HL-60 (cell line): ENCODE measurements around the gene TYMP.

ENCODE experiments used
- DNase-seq, 2 experiments: peaks; one replicate each; pipeline ENCODE4 v3.0.0-alpha.2; 2010 to 2020; ENCODE audit warnings: low read depth in 1 of 2, low spot score in 1 of 2
- H3K27ac ChIP-seq: fragments of 250-450 bp; sonication (Bioruptor Pico); replicated peaks from 2 replicates; pipeline ENCODE4 v1.5.1; 2020; ENCODE audit warnings: mild to moderate bottlenecking, moderate library complexity
- H3K27me3 ChIP-seq: fragments of 250-450 bp; sonication (Bioruptor Pico); 2 replicates; pipeline ENCODE4 v1.5.1; 2021; ENCODE audit warnings: mild to moderate bottlenecking, moderate library complexity; ENCODE audit not compliant: insufficient read depth, poor library complexity, severe bottlenecking
- H3K4me3 ChIP-seq: replicated peaks from 2 replicates; pipeline ENCODE4 v1.5.1; 2011; ENCODE audit warnings: mild to moderate bottlenecking, control low read depth, low read length; ENCODE audit not compliant: insufficient read depth
- GABPA ChIP-seq: IDR thresholded peaks from 2 replicates; pipeline ENCODE4 v1.6.1; 2012; ENCODE audit warnings: low read depth
- POLR2AphosphoS5 ChIP-seq: IDR thresholded peaks from 2 replicates; pipeline ENCODE4 v1.6.1; 2012; ENCODE audit warnings: low read depth
- SPI1 ChIP-seq: IDR thresholded peaks from 2 replicates; pipeline ENCODE4 v1.6.1; 2012; ENCODE audit warnings: low read depth, mild to moderate bottlenecking, borderline replicate concordance
- TF ChIP-seq, protein P1 (sequence below): IDR thresholded peaks from 2 replicates; pipeline ENCODE4 v1.6.1; 2012; ENCODE audit warnings: low read depth; ENCODE audit not compliant: insufficient replicate concordance
- TF ChIP-seq, protein P2 (sequence below): IDR thresholded peaks from one replicate; pipeline ENCODE4 v1.5.1; 2011; ENCODE audit warnings: low read length, control low read depth, inconsistent platforms; ENCODE audit not compliant: insufficient read depth

Gene TYMP

DNA sequence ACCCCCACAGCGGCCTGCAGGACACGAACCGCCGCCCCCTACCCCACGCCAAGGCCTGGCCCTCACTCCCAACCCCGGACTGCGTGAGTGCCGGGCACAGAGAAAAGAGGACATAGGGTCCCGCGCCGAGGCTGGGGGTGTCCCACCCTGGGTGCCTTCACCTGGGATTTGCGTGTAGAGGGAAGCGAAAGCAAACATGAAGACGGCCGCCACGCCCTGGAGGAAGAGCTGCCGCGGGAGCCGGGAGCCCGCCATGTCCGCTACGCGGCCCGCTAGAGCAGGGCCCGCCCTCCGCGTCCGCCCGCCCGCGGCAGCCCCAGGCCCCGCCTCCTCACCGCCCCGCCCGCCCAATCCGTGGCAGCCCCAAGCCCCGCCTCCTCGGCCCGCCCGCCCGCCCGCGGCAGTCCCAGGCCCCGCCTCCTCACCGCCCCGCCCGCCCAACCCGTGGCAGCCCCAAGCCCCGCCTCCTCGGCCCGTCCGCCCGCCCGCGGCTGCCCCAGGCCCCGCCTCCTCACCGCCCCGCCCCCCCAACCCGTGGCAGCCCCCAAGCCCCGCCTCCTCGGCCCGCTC lies 22.3 kb downstream of the TYMP start, which contains the start of gene LMF2:
Gene LMF2 (minus strand): TSS at position 282 of the 570 bp plus-strand sequence. CDS start 27 bp downstream, at position 255.
- no peak for TF ChIP-seq SPI1
- TF ChIP-seq POLR2AphosphoS5, result peak; percentile 8; the same call in 1 of the 2 replicates
- no peak for TF ChIP-seq GABPA
- peak within 1 kb of the TSS; percentile 81 for H3K4me3 ChIP-seq
- H3K27ac ChIP-seq, result peak within 1 kb of the TSS; percentile 91
- peak; percentile 67 to 85 for DNase-seq
- H3K27me3 ChIP-seq, result no peaks in the 10 kb centered on the region

DNA sequence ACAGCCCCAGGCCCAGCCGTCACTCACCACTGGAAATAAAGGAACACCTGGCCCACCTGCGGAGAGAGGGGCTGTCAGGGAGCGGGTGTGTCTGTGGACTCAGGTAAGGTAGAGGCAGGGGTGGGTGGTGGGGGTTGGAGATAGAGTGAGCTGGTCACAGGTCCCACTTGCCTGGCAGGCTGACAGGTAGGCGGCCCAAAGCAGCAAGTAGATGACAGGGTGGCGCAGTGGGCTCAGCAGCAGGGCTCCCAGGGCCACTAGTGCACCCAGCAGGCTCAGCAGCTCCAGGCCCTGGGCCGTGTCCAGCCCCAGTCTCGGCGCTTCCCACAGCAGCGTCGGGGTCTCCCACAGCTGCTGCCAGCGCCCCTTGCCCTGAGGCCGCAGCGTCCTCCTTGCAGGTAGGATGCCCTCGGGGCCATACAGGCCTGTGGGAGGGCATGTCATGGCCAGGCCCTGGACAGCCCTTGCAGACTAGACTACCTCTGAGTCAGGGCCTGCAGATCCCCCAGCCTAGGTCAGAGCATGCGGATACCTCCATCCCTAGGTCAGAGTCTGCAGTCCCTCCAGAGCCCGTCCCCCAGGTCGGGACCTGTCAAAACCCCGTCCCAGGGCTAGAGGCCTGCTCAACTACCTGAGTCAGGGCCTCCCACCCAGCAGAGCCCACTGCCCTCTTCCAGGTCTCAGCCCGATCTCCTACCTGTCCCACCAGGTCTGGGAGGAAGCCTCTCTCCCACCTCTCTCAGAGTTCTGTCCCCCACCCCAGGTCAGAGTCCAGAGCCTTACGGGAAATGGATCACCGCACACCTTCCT lies 23.0 kb downstream of the TYMP start:
- peak overlapping the region; percentile 89 for H3K27ac ChIP-seq
- peak overlapping the region; percentile 81 for H3K4me3 ChIP-seq
- TF ChIP-seq, protein P1, sequence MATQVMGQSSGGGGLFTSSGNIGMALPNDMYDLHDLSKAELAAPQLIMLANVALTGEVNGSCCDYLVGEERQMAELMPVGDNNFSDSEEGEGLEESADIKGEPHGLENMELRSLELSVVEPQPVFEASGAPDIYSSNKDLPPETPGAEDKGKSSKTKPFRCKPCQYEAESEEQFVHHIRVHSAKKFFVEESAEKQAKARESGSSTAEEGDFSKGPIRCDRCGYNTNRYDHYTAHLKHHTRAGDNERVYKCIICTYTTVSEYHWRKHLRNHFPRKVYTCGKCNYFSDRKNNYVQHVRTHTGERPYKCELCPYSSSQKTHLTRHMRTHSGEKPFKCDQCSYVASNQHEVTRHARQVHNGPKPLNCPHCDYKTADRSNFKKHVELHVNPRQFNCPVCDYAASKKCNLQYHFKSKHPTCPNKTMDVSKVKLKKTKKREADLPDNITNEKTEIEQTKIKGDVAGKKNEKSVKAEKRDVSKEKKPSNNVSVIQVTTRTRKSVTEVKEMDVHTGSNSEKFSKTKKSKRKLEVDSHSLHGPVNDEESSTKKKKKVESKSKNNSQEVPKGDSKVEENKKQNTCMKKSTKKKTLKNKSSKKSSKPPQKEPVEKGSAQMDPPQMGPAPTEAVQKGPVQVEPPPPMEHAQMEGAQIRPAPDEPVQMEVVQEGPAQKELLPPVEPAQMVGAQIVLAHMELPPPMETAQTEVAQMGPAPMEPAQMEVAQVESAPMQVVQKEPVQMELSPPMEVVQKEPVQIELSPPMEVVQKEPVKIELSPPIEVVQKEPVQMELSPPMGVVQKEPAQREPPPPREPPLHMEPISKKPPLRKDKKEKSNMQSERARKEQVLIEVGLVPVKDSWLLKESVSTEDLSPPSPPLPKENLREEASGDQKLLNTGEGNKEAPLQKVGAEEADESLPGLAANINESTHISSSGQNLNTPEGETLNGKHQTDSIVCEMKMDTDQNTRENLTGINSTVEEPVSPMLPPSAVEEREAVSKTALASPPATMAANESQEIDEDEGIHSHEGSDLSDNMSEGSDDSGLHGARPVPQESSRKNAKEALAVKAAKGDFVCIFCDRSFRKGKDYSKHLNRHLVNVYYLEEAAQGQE, result no peak
- no peak for TF ChIP-seq GABPA
- TF ChIP-seq, protein P2, sequence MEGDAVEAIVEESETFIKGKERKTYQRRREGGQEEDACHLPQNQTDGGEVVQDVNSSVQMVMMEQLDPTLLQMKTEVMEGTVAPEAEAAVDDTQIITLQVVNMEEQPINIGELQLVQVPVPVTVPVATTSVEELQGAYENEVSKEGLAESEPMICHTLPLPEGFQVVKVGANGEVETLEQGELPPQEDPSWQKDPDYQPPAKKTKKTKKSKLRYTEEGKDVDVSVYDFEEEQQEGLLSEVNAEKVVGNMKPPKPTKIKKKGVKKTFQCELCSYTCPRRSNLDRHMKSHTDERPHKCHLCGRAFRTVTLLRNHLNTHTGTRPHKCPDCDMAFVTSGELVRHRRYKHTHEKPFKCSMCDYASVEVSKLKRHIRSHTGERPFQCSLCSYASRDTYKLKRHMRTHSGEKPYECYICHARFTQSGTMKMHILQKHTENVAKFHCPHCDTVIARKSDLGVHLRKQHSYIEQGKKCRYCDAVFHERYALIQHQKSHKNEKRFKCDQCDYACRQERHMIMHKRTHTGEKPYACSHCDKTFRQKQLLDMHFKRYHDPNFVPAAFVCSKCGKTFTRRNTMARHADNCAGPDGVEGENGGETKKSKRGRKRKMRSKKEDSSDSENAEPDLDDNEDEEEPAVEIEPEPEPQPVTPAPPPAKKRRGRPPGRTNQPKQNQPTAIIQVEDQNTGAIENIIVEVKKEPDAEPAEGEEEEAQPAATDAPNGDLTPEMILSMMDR, result no peak
- TF ChIP-seq POLR2AphosphoS5, result no peak
- no peaks in the 10 kb centered on the region for H3K27me3 ChIP-seq
- DNase-seq, result no peak

DNA sequence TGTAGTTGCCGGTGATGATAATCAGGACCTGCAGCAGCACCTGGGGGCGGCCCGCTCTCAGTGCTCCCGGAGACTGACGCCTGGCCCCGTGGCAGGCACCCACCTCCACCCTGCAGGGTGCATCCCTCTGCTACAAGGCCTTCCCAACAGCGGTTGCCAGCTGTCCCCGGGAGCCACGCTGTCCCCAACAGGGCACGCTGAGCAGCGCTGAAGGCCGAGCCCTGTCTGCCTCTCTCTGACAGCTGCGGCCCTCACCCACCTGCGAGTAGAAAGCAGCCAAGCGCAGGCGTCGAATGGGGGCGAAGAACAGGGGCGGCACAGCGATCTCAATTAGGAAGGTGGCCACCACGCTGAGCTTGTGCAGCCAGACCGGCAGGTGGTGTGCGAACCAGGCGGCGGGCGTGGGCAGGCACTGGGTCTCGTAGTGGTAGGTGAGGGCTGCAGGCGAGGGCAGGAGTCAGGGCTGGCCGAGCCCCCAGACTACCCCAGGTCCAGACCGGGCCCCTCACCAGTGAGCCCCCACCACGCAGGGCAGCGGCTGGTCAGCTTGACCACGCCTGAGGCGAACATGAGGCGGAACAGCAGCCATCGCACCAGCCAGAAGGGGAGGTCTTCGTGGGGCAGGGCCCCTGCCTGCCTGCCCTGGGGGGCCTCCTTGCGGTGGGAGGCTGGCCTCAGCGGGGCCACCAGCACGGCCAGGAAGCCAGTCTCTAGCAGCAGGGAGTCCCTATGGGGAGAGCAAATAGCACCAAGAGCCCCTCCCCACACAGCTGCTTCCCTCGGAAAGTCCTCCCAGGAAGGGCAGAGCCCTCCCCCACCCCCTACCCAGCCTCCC lies 23.8 kb downstream of the TYMP start:
- no peak overlapping the region for H3K27ac ChIP-seq
- H3K4me3 ChIP-seq, result peak overlapping the region; percentile 81; the same call in 1 of the 2 replicates
- TF ChIP-seq SPI1 (no peak), GABPA (no peak), POLR2AphosphoS5 (no peak)
- TF ChIP-seq, protein P1, result no peak
- TF ChIP-seq, protein P2, result no peak
- no peaks in the 10 kb centered on the region for H3K27me3 ChIP-seq
- no peak for DNase-seq
